ENCODE measurements around the gene CCDC194.
"Not testable (repeated sequence)": the region's sequence is repeated elsewhere in the genome, so short reads cannot be mapped to it uniquely, and the experiment has no call there.

The CCDC194 gene

GRCh38 chr19:17370026-17370587 is 23.9 kb downstream of the CCDC194 start:
- no peak for DNase-seq (ENCODE audit: low read depth)

GRCh38 chr19:17365361-17365760 is 28.6 kb downstream of the CCDC194 start:
- no peak for DNase-seq (ENCODE audit: low read depth)

GRCh38 chr19:17363852-17364605 is 30.0 kb downstream of the CCDC194 start:
- DNase-seq (ENCODE audit: low read depth), result not testable (repeated sequence)

- DNase-seq (ENCODE audit: low read depth), result no peak
These were observed 33.8 kb downstream of the CCDC194 start for GRCh38 chr19:17359905-17360800.

GRCh38 chr19:17358395-17358794 is 35.6 kb downstream of the CCDC194 start:
- no peak for DNase-seq (ENCODE audit: low read depth)

- no peak for DNase-seq (ENCODE audit: low read depth)
These were observed 36.3 kb downstream of the CCDC194 start for GRCh38 chr19:17357724-17358123.

GRCh38 chr19:17357078-17357666 is 36.8 kb downstream of the CCDC194 start:
- DNase-seq (ENCODE audit: low read depth), result no peak

- no peak for DNase-seq (ENCODE audit: low read depth)
These were observed 40.6 kb downstream of the CCDC194 start for GRCh38 chr19:17353386-17353785.

GRCh38 chr19:17352608-17353280 is 41.3 kb downstream of the CCDC194 start:
- no peak for DNase-seq (ENCODE audit: low read depth)

- no peak for DNase-seq (ENCODE audit: low read depth)
These were observed 42.1 kb downstream of the CCDC194 start for GRCh38 chr19:17351815-17352435.

- no peak for DNase-seq (ENCODE audit: low read depth)
These were observed 45.3 kb downstream of the CCDC194 start for GRCh38 chr19:17348700-17349099.

GRCh38 chr19:17347877-17348276 is 46.1 kb downstream of the CCDC194 start:
- DNase-seq (ENCODE audit: low read depth), result no peak

GRCh38 chr19:17347361-17347760 is 46.6 kb downstream of the CCDC194 start:
- no peak for DNase-seq (ENCODE audit: low read depth)

- DNase-seq (ENCODE audit: low read depth), result peak; percentile 76
These were observed 47.8 kb downstream of the CCDC194 start for GRCh38 chr19:17346109-17346671.

- no peak for DNase-seq (ENCODE audit: low read depth)
These were observed 52.2 kb downstream of the CCDC194 start for GRCh38 chr19:17341845-17342244.

GRCh38 chr19:17341386-17341785 is 52.6 kb downstream of the CCDC194 start:
- no peak for DNase-seq (ENCODE audit: low read depth)

GRCh38 chr19:17340871-17341357 is 53.1 kb downstream of the CCDC194 start:
- no peak for DNase-seq (ENCODE audit: low read depth)
